Spleen (tissue), 11 donors: ENCODE measurements around the gene ACTRT3. TPM values are rescaled to one million over a fixed set of nuclear protein-coding genes. Genes with fewer than 3 reads are reported as not detected.

Source experiments
- DNase-seq: peaks from one replicate; pipeline ENCODE4 v3.0.0-alpha.2; 2020
- H3K27ac ChIP-seq, 8 donors: fragments of 200-600 bp; sonication (generic) in 7 of 8; 1 replicate in 4 of 8; 2 replicates in 4 of 8; pipeline versions ENCODE4 v1.5.0 to v1.8.0; 2016 to 2021; ENCODE audit warnings: inconsistent platforms in 4 of 8, mild to moderate bottlenecking in 4 of 8, moderate library complexity in 1 of 8
- H3K27me3 ChIP-seq, 7 donors: fragments of 200-600 bp; sonication (generic) in 6 of 7; replicated peaks in 1 of 7; 1 replicate in 4 of 7; 2 replicates in 3 of 7; pipeline versions ENCODE4 v1.5.0 to v1.8.0; 2016 to 2021; ENCODE audit warnings: inconsistent platforms in 3 of 7, mild to moderate bottlenecking in 1 of 7
- H3K36me3 ChIP-seq, 6 donors: fragments of 200-600 bp; sonication (generic) in 5 of 6; 1 replicate in 4 of 6; 2 replicates in 2 of 6; pipeline versions ENCODE4 v1.5.0 to v1.8.0; 2016 to 2021; ENCODE audit warnings: inconsistent platforms in 2 of 6
- H3K4me1 ChIP-seq, 6 donors: fragments of 200-600 bp; sonication (generic) in 5 of 6; 1 replicate in 3 of 6; 2 replicates in 3 of 6; pipeline versions ENCODE4 v1.5.0 to v1.8.0; 2016 to 2021; ENCODE audit warnings: inconsistent platforms in 3 of 6
- H3K4me3 ChIP-seq, 8 donors: fragments of 200-600 bp; sonication (generic) in 7 of 8; 1 replicate in 4 of 8; 2 replicates in 4 of 8; pipeline versions ENCODE4 v1.5.0 to v1.8.0; 2016 to 2021; ENCODE audit warnings: inconsistent platforms in 4 of 8, mild to moderate bottlenecking in 4 of 8, moderate library complexity in 2 of 8
- H3K9me3 ChIP-seq, 8 donors: fragments of 200-600 bp; sonication (generic) in 7 of 8; 1 replicate in 4 of 8; 2 replicates in 4 of 8; pipeline versions ENCODE4 v1.5.0 to v1.8.0; 2016 to 2021; ENCODE audit warnings: inconsistent platforms in 4 of 8
- CTCF ChIP-seq, 11 experiments: fragments of 200-600 bp in 7 of 11; fragments of 450-650 bp in 4 of 11; sonication (generic) in 4 of 11; IDR thresholded peaks in 8 of 11; conservative IDR thresholded peaks in 3 of 11; 1 replicate in 7 of 11; 2 replicates in 4 of 11; pipeline versions ENCODE4 v1.4.0 to v1.8.0; 2016 to 2021; ENCODE audit warnings: antibody characterized with exemption in 11 of 11, inconsistent platforms in 4 of 11, mild to moderate bottlenecking in 1 of 11
- POLR2A ChIP-seq, 3 donors: fragments of 450-650 bp; IDR thresholded peaks; one replicate each; pipeline ENCODE4 v1.5.1; 2017; ENCODE audit warnings: antibody characterized with exemption in 3 of 3, mild to moderate bottlenecking in 1 of 3
- POLR2AphosphoS5 ChIP-seq, 3 donors: sonication (generic); formaldehyde crosslinking; IDR thresholded peaks; one replicate each; pipeline ENCODE4 v1.5.1; 2017; ENCODE audit warnings: antibody characterized with exemption in 3 of 3
- WGBS, 5 donors: extraction: QIAGEN DNeasy Blood & Tissue Kit in 3 of 5; methylation state at CpG; one replicate each; pipeline versions ENCODE4 v1.1.5 to v1.1.7; 2013 to 2018; 5-methylcytosine and 5-hydroxymethylcytosine counted together
- intact Hi-C: fragments of 100-400 bp; cut with DNase I; formaldehyde crosslinking; loops from one replicate; pipeline ENCODE4 v1.15.0; 2023; ENCODE audit warnings: low total_unique reads
- polyA plus RNA-seq, 3 donors: library from polyadenylated mRNA; stranded (reverse); fragments of 200-250 nt; gene quantifications; one replicate each; pipeline ENCODE4 v1.2.1, GENCODE V29; 2013
- total RNA-seq, 7 donors: library from RNA; depleted of rRNA in 3 of 7; stranded (reverse); fragments of >200 nt in 3 of 7; fragmentation: NEBNext Ultra II Directional in 4 of 7; extraction: Animal tissue kit (Norgen Biotek cat#: 25700) in 4 of 7; gene quantifications; one replicate each; pipeline versions ENCODE4 v1.1.0 to v1.2.1, GENCODE V29; 2016 to 2021
- donor health status: healthy with polysubstance abuse.
- donor health status: DM: no; HTN: no; CAD: no; lungs with moderate emphysema.
- donor health status: DM: no; HTN: no; CAD: no.
- donor health status: Bipolar disorder and iron deficiency.
- donor health status: healthy.
- donor health status: DM: no; HTN: no; CAD: no.
- donor health status: DM: yes; HTN: yes; CAD: no.

ACTRT3 gene
- total and polyA plus RNA-seq, 10 donors = 0.29 to 1.5 (median 0.63) TPM

GRCh38 chr3:169790687-169791429 lies 21.5 kb upstream of the ACTRT3 start:
- H3K36me3 ChIP-seq = peaks cover 0 to 72% (median 33%) of the 10 kb centered on the region in 6 donors

GRCh38 chr3:169790219-169790618 lies 20.9 kb upstream of the ACTRT3 start:
- no peak overlapping the region for H3K4me3 ChIP-seq
- H3K36me3 ChIP-seq = peaks cover 0 to 78% (median 39%) of the 10 kb centered on the region in 6 donors
- H3K9me3 ChIP-seq = no peaks in the 10 kb centered on the region
- no peaks in the 10 kb centered on the region for H3K27me3 ChIP-seq
- DNase-seq = no peak
- intact Hi-C loops = no loop called here
- TF ChIP-seq POLR2A (IDR thresholded peaks at IDR 0.05) (no peak), CTCF (IDR thresholded peaks at IDR 0.05 in 8 of 11, conservative IDR thresholded peaks at IDR 0.05 in 3 of 11) (no peak), POLR2AphosphoS5 (IDR thresholded peaks at IDR 0.05) (no peak)
- H3K4me1 ChIP-seq = no peaks in the 10 kb centered on the region
- no peak overlapping the region for H3K27ac ChIP-seq

More at GRCh38 chr3:169790687-169791429, 21.5 kb upstream of the ACTRT3 start:
- intact Hi-C loops = no loop called here
- Histone ChIP-seq H3K4me3 (no peak overlapping the region), H3K4me1 (no peaks in the 10 kb centered on the region), H3K27ac (no peak overlapping the region), H3K27me3 (no peaks in the 10 kb centered on the region), H3K9me3 (no peaks in the 10 kb centered on the region)
- WGBS, 5 donors = 83 to 93% (median 90%) methylated on average over 4 of the region's 4 CpGs
- DNase-seq = no peak
- TF ChIP-seq CTCF (IDR thresholded peaks at IDR 0.05 in 8 of 11, conservative IDR thresholded peaks at IDR 0.05 in 3 of 11) (no peak), POLR2A (IDR thresholded peaks at IDR 0.05) (no peak), POLR2AphosphoS5 (IDR thresholded peaks at IDR 0.05) (no peak)

- Histone ChIP-seq H3K4me1 (no peaks in the 10 kb centered on the region), H3K27ac (no peak overlapping the region), H3K4me3 (no peak overlapping the region), H3K9me3 (no peaks in the 10 kb centered on the region), H3K36me3 (peaks cover 0 to 94% (median 59%) of the 10 kb centered on the region in 6 donors), H3K27me3 (no peaks in the 10 kb centered on the region)
- TF ChIP-seq CTCF (IDR thresholded peaks at IDR 0.05 in 8 of 11, conservative IDR thresholded peaks at IDR 0.05 in 3 of 11) (no peak), POLR2AphosphoS5 (IDR thresholded peaks at IDR 0.05) (no peak), POLR2A (IDR thresholded peaks at IDR 0.05) (no peak)
- WGBS, 5 donors = 55 to 87% (median 66%) methylated on average over 1 of the region's 1 CpG
- DNase-seq = no peak
- intact Hi-C loops = no loop called here
Measured at GRCh38 chr3:169787791-169788190, 18.4 kb upstream of the ACTRT3 start.

GRCh38 chr3:169787120-169787519 lies 17.8 kb upstream of the ACTRT3 start:
- intact Hi-C loops = no loop called here
- WGBS, 5 donors = 96 to 99% (median 97%) methylated on average over 4 of the region's 4 CpGs
- Histone ChIP-seq H3K9me3 (no peaks in the 10 kb centered on the region), H3K4me1 (peaks cover 0 to 1% (median 0%) of the 10 kb centered on the region in 6 donors), H3K36me3 (peaks cover 0 to 94% (median 62%) of the 10 kb centered on the region in 6 donors), H3K27me3 (no peaks in the 10 kb centered on the region), H3K4me3 (no peak overlapping the region), H3K27ac (no peak overlapping the region)
- no peak for DNase-seq
- TF ChIP-seq POLR2A (IDR thresholded peaks at IDR 0.05) = no peak
- no peak for TF ChIP-seq CTCF (IDR thresholded peaks at IDR 0.05 in 8 of 11, conservative IDR thresholded peaks at IDR 0.05 in 3 of 11)
- TF ChIP-seq POLR2AphosphoS5 (IDR thresholded peaks at IDR 0.05) = no peak
